Activated T-cell treated with anti-CD3 and anti-CD28 coated beads for 4 hours (primary cell): ENCODE measurements around the gene TAF3.

ENCODE experiments used
- DNase-seq: peaks from one replicate; pipeline ENCODE4 v3.0.0-alpha.2; 2020

TAF3 gene

GRCh38 chr10:8049045-8049864 lies 230.9 kb downstream of the TAF3 start:
- no peak for DNase-seq

GRCh38 chr10:8049865-8050555 lies 231.7 kb downstream of the TAF3 start:
- DNase-seq, result no peak

- DNase-seq, result no peak
Observed at GRCh38 chr10:8050556-8051108, 232.3 kb downstream of the TAF3 start.

GRCh38 chr10:8051109-8051821 lies 233.0 kb downstream of the TAF3 start:
- DNase-seq, result no peak

GRCh38 chr10:8051851-8052257 lies 233.5 kb downstream of the TAF3 start:
- DNase-seq, result no peak

- DNase-seq, result no peak
Observed at GRCh38 chr10:8052341-8052955, 234.1 kb downstream of the TAF3 start.

DNA sequence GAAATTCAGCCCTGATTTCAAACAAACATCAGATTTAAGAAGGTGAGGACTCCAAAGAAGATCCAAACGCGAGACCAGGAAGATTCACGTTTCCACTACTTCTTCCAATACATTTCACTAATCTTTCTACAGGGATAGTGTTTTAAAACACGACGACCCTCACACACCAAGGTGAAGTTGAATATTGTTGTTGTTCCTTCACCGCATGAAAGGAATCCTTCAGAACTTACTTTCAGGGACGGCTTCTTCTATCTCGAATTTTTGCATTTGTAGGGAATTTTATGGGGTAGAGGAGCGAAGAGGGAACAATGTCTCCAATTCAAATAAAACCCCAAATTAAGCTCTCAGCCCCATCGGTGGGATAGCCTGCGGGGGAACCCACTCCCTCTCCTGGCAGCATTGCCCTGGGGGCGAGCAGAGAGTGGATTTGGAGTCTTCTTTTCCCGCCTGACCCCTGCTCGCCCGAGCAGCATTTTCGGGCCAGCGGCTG lies 234.7 kb downstream of the TAF3 start:
- DNase-seq, result no peak

- peak; percentile 97 for DNase-seq
Observed at GRCh38 chr10:8053446-8054243, 235.3 kb downstream of the TAF3 start.

DNA sequence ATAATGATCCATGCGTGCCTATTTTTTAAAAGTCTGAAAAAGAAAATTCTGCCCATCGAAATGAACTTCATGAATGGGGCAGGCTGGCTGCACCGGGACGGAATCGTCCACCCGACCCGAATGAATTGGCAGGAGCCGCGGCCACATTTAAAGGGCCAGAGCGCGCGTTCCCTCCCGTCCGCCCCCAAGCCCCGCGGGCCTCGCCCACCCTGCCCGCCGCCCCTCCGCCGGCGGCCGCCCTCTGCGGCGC lies 235.9 kb downstream of the TAF3 start:
- no peak for DNase-seq

GRCh38 chr10:8054494-8055407 lies 236.4 kb downstream of the TAF3 start, which contains the start of gene GATA3:
TSS of gene GATA3 (plus strand) at chr10:8054688. CDS start at chr10:8055656, 968 bp downstream.
- peak; percentile 68 for DNase-seq

GRCh38 chr10:8055420-8056349 lies 237.4 kb downstream of the TAF3 start:
- DNase-seq, result no peak

DNA sequence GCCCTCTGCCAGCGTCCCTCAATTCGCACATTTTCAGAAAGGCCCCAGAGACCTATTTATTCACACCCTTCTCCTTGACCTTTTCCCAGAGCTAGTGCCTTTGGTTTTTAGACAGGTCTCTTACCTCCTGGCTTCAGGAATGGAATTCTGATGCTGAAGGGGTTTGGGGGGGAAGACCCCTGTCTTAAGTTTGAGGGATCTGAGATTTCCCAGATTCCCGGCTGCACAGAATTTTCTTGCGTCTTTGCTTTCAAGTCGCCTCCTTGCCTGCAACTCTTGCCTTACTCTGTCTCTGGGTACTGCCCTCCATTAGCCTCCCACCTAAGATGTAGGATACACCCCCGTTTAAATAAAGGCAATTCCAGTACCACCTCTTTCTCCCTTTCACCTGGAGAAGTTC lies 238.1 kb downstream of the TAF3 start:
- DNase-seq, result no peak

GRCh38 chr10:8056871-8057331 lies 238.6 kb downstream of the TAF3 start:
- no peak for DNase-seq

- DNase-seq, result no peak
Observed at GRCh38 chr10:8057636-8058273, 239.4 kb downstream of the TAF3 start.

DNA sequence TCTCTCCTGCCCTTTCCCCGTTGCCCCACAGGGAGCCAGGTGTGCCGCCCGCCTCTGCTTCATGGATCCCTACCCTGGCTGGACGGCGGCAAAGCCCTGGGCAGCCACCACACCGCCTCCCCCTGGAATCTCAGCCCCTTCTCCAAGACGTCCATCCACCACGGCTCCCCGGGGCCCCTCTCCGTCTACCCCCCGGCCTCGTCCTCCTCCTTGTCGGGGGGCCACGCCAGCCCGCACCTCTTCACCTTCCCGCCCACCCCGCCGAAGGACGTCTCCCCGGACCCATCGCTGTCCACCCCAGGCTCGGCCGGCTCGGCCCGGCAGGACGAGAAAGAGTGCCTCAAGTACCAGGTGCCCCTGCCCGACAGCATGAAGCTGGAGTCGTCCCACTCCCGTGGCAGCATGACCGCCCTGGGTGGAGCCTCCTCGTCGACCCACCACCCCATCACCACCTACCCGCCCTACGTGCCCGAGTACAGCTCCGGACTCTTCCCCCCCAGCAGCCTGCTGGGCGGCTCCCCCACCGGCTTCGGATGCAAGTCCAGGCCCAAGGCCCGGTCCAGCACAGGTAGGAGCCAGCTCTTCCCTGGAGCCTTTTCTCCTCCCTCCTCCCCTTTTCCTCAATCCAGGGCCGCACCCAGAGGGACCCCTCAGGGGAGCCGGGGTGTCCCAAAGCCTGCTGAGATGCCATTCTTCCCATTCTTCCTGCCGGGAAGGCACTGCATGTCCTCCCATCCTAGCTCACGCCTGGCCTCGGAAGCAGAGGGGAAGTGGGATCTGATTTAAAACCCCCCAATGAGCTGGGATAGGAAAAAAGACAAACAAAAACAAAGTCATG lies 240.2 kb downstream of the TAF3 start:
- DNase-seq, result no peak

DNA sequence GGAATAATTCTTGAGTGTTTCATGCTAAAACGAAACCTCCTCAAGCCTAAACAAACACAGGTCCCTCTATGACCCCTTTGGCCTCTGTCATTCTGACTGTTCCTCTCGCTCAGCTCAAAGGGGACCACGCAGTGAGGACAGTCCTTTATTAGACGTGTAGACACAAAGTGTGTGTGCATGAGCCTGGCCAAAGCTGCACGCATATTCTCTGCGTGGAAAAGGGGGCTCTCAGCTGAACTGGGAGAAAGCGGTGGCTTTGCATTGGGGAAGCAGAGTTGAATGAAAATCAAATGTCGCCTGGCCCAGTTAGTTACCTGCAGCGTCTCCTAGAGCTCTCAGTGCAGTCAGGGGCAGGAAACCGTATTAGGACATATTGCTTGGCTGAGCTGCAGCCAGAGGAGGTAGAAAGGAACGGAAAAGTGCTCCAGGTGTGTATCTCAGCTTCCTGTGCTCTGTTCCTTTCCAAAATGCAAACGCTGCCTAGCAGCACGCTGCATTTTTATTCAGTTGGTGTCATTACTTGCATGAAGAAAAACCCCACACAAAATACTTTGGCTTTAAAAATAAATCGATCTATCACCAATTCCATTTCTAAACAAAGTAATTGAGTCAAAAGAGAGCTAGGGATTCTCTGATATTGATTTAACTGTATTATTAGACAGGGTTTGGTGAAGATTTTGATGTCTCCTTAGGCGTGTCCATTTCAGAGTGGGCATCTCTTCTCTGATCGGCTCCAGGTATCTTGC lies 241.1 kb downstream of the TAF3 start:
- DNase-seq, result no peak

DNA sequence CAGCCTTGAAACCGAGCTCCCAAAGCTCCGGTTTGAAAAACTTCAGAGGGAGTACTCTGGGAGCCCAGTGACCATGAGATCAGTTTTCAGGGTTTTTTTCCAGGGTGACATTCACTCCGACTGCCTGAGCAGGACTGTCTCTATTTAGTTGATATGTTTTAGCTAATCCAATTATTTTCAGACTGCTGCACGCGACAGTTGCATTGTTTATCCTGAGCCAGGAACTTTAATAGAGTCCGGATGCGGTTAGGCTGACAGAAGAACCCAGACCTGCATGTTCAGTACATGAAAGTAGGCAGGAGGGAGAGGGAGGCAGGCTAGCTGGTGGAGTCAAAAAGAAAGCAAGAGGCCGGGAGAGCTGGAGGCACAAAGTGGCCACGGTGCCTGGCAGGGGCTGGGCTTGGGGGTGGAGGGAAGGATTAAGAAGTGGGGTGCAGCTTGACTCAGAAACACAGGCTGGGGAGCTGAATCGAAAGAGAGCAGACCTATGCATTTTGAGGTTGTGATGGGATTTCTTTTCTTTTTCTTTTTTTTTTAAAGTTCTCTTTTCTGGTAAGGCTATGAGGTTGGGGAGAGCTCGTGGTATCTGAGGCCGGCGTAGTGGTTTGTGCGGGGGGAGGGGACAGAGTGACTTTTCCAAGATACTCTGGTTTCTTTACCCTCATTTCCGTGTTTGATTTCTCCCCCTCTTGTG lies 241.9 kb downstream of the TAF3 start:
- no peak for DNase-seq
